Measurements from ENCODE around the gene ZSCAN22. TPM values are rescaled to one million over a fixed set of nuclear protein-coding genes. Genes with fewer than 3 reads are reported as not detected.

The ZSCAN22 gene
- total and polyA plus RNA-seq, 2 experiments from 2014 or later = 0.86 to 2.9 TPM

- Mint-ChIP-seq H3K27ac (no peak overlapping the region), H3K4me3 (peak overlapping the region; percentile 94), H3K36me3 (ENCODE audit: low read depth) (peaks cover 66% of the 10 kb centered on the region), H3K27me3 (ENCODE audit: insufficient read depth, low read depth, poor library complexity) (peaks cover 12% of the 10 kb centered on the region), H3K9me3 (peaks cover 2% of the 10 kb centered on the region; the same call in 1 of the 3 replicates), H3K4me1 (peaks cover 21% of the 10 kb centered on the region)
- Histone ChIP-seq H3K9me2 (ENCODE audit: insufficient read depth) (no peaks in the 10 kb centered on the region), H4K20me1 (replicated peaks; ENCODE audit: insufficient read depth) (peaks cover 27% of the 10 kb centered on the region), H3K27ac (ENCODE audit: low read depth) (no peak overlapping the region), H3K27me3 (ENCODE audit: insufficient read depth) (no peaks in the 10 kb centered on the region), H3K4me2 (0 out of 2 replicates have a peak overlapping the region, but pooled peaks have one; percentile 91), H2AFZ (no peak overlapping the region), H3K4me1 (ENCODE audit: insufficient read depth) (peaks cover 18% of the 10 kb centered on the region), H3F3A (replicated peaks; ENCODE audit: low read depth) (0 out of 2 replicates have a peak, but pooled peaks cover 4% of the 10 kb centered on the region), H3K4me3 (peak overlapping the region; percentile 73; the same call in 1 of the 2 replicates), H3K36me3 (ENCODE audit: insufficient read depth) (peaks cover 5% of the 10 kb centered on the region; the same call in 1 of the 2 replicates), H3K79me2 (replicated peaks; ENCODE audit: insufficient read depth) (peaks cover 59% of the 10 kb centered on the region)
- no peak for ATAC-seq
- no peak for DNase-seq (ENCODE audit: low spot score)
- TF ChIP-seq JUNB (IDR thresholded peaks at IDR 0.05; ENCODE audit: unreplicated experiment) (no peak), NANOG (IDR thresholded peaks at IDR 0.05; ENCODE audit: borderline replicate concordance) (no peak), ZNF462 (CRISPR knock-in tag; IDR thresholded peaks at IDR 0.05) (no peak), ZNF114 (CRISPR knock-in tag; IDR thresholded peaks at IDR 0.05) (no peak)
These were observed 49.6 kb upstream of the ZSCAN22 start for GRCh38 chr19:58277197-58277596.

GRCh38 chr19:58277748-58278540 is 48.9 kb upstream of the ZSCAN22 start:
- peak overlapping the region; percentile 88; the same call in 1 of the 2 replicates for H2AFZ ChIP-seq
- Mint-ChIP-seq H3K27ac (peak overlapping the region; percentile 97), H3K9me3 (no peaks in the 10 kb centered on the region), H3K4me3 (peak overlapping the region; percentile 94), H3K4me1 (peaks cover 21% of the 10 kb centered on the region), H3K36me3 (ENCODE audit: low read depth) (peaks cover 60% of the 10 kb centered on the region), H3K27me3 (ENCODE audit: insufficient read depth, low read depth, poor library complexity) (peaks cover 12% of the 10 kb centered on the region)
- peak overlapping the region; percentile 73 for H3K4me3 ChIP-seq
- peaks cover 5% of the 10 kb centered on the region; the same call in 1 of the 2 replicates for H3K36me3 ChIP-seq (ENCODE audit: insufficient read depth)
- no peaks in the 10 kb centered on the region for H3K9me2 ChIP-seq (ENCODE audit: insufficient read depth)
- peaks cover 18% of the 10 kb centered on the region for H3K4me1 ChIP-seq (ENCODE audit: insufficient read depth)
- ATAC-seq (no peak), DNase-seq (ENCODE audit: low spot score) (no peak)
- H3F3A ChIP-seq (replicated peaks; ENCODE audit: low read depth) = 0 out of 2 replicates have a peak, but pooled peaks cover 4% of the 10 kb centered on the region
- no peaks in the 10 kb centered on the region for H3K27me3 ChIP-seq (ENCODE audit: insufficient read depth)
- H3K27ac ChIP-seq (ENCODE audit: low read depth) = peak overlapping the region; percentile 87
- peaks cover 65% of the 10 kb centered on the region for H3K79me2 ChIP-seq (replicated peaks; ENCODE audit: insufficient read depth)
- H3K4me2 ChIP-seq = peak overlapping the region; percentile 91
- peaks cover 33% of the 10 kb centered on the region for H4K20me1 ChIP-seq (replicated peaks; ENCODE audit: insufficient read depth)
- TF ChIP-seq CREB1 (CRISPR knock-in tag; IDR thresholded peaks at IDR 0.05; ENCODE audit: low read depth) = no peak
- TF ChIP-seq ZNF331 (CRISPR knock-in tag; IDR thresholded peaks at IDR 0.05; ENCODE audit: low read depth) = no peak
- TF ChIP-seq EZH2 (IDR thresholded peaks at IDR 0.05; ENCODE audit: low read depth, unreplicated experiment) = no peak
- TF ChIP-seq JUNB (IDR thresholded peaks at IDR 0.05; ENCODE audit: unreplicated experiment) = no peak
- no peak for TF ChIP-seq ETS1 (IDR thresholded peaks at IDR 0.05)
- TF ChIP-seq POLR2AphosphoS5 (IDR thresholded peaks at IDR 0.05; ENCODE audit: low read depth) = no peak
- no peak for TF ChIP-seq REST (IDR thresholded peaks at IDR 0.05; ENCODE audit: unreplicated experiment)

Data from GM23338 (cell line).